ENCODE data around the gene UBALD1. TPM values are rescaled to one million over a fixed set of nuclear protein-coding genes. Genes with fewer than 3 reads are reported as not detected.

The UBALD1 gene
- total RNA-seq, 1 donor from 2014 or later, result 17.6 TPM

- DNase-seq (ENCODE audit: low read depth, low spot score), result no peak
- no peak overlapping the region for H3K27ac Mint-ChIP-seq (ENCODE audit: unreplicated experiment)
- no peak for TF ChIP-seq CTCF (conservative IDR thresholded peaks at IDR 0.05)
- no peaks in the 10 kb centered on the region for H3K27me3 Mint-ChIP-seq (ENCODE audit: low read depth)
- no peaks in the 10 kb centered on the region for H3K9me3 Mint-ChIP-seq
- H3K4me1 Mint-ChIP-seq, result peaks cover 7% of the 10 kb centered on the region
- H3K36me3 Mint-ChIP-seq (ENCODE audit: low read depth), result no peaks in the 10 kb centered on the region
- H3K4me3 Mint-ChIP-seq, result no peak overlapping the region
These were observed 26.1 kb upstream of the UBALD1 start for GRCh38 chr16:4640572-4641305.

- no peaks in the 10 kb centered on the region for H3K27me3 Mint-ChIP-seq (ENCODE audit: low read depth)
- no peaks in the 10 kb centered on the region for H3K9me3 Mint-ChIP-seq
- no peak overlapping the region for H3K4me3 Mint-ChIP-seq
- no peaks in the 10 kb centered on the region for H3K36me3 Mint-ChIP-seq (ENCODE audit: low read depth)
- peak overlapping the region; percentile 82 for H3K27ac Mint-ChIP-seq (ENCODE audit: unreplicated experiment)
- TF ChIP-seq CTCF (conservative IDR thresholded peaks at IDR 0.05), result no peak
- peaks cover 7% of the 10 kb centered on the region for H3K4me1 Mint-ChIP-seq
- DNase-seq (ENCODE audit: low read depth, low spot score), result no peak
These were observed 25.3 kb upstream of the UBALD1 start for GRCh38 chr16:4639899-4640509.

- no peaks in the 10 kb centered on the region for H3K9me3 Mint-ChIP-seq
- DNase-seq (ENCODE audit: low read depth, low spot score), result no peak
- no peak for TF ChIP-seq CTCF (conservative IDR thresholded peaks at IDR 0.05)
- peaks cover 7% of the 10 kb centered on the region for H3K4me1 Mint-ChIP-seq
- H3K27me3 Mint-ChIP-seq (ENCODE audit: low read depth), result no peaks in the 10 kb centered on the region
- no peak overlapping the region for H3K4me3 Mint-ChIP-seq
- H3K36me3 Mint-ChIP-seq (ENCODE audit: low read depth), result no peaks in the 10 kb centered on the region
- no peak overlapping the region for H3K27ac Mint-ChIP-seq (ENCODE audit: unreplicated experiment)
These were observed 22.9 kb upstream of the UBALD1 start for GRCh38 chr16:4637501-4638166.

- peaks cover 4% of the 10 kb centered on the region for H3K9me3 Mint-ChIP-seq
- H3K27me3 Mint-ChIP-seq (ENCODE audit: low read depth), result no peaks in the 10 kb centered on the region
- TF ChIP-seq CTCF (conservative IDR thresholded peaks at IDR 0.05), result no peak
- peaks cover 6% of the 10 kb centered on the region for H3K36me3 Mint-ChIP-seq (ENCODE audit: low read depth)
- DNase-seq (ENCODE audit: low read depth, low spot score), result no peak
- H3K27ac Mint-ChIP-seq (ENCODE audit: unreplicated experiment), result no peak overlapping the region
- H3K4me1 Mint-ChIP-seq, result peaks cover 7% of the 10 kb centered on the region
- H3K4me3 Mint-ChIP-seq, result no peak overlapping the region
These were observed 21.5 kb upstream of the UBALD1 start for GRCh38 chr16:4636196-4636595.

GRCh38 chr16:4634768-4635167, 20.1 kb upstream of the UBALD1 start:
- no peak for TF ChIP-seq CTCF (conservative IDR thresholded peaks at IDR 0.05)
- Mint-ChIP-seq H3K9me3 (peaks cover 6% of the 10 kb centered on the region), H3K27me3 (ENCODE audit: low read depth) (no peaks in the 10 kb centered on the region), H3K27ac (ENCODE audit: unreplicated experiment) (no peak overlapping the region), H3K36me3 (ENCODE audit: low read depth) (peaks cover 9% of the 10 kb centered on the region), H3K4me3 (no peak overlapping the region), H3K4me1 (peaks cover under 1% of the 10 kb centered on the region)
- DNase-seq (ENCODE audit: low read depth, low spot score), result no peak
